ENCODE results near the gene NEURL1B.

Gene NEURL1B

GRCh38 chr5:172716796-172717313 is 75.8 kb downstream of the NEURL1B start:
- no peak overlapping the region for H3K4me3 ChIP-seq (ENCODE audit: low read depth, low read length)
- peak; percentile 87 for TF ChIP-seq CTCF (IDR thresholded peaks at IDR 0.05; ENCODE audit: low read depth, low read length, missing control alignments)
- in situ Hi-C loops (cut with HindIII; ENCODE audit: low sequenced_read_pairs) = no loop called here

GRCh38 chr5:172717481-172718195 is 76.6 kb downstream of the NEURL1B start:
- in situ Hi-C loops (cut with HindIII; ENCODE audit: low sequenced_read_pairs) = no loop called here
- no peak for DNase-seq (ENCODE audit: low read depth)

More at GRCh38 chr5:172716796-172717313, 75.8 kb downstream of the NEURL1B start:
- DNase-seq (ENCODE audit: low read depth) = peak; percentile 77

GRCh38 chr5:172718527-172719114 is 77.6 kb downstream of the NEURL1B start:
- in situ Hi-C loops (cut with HindIII; ENCODE audit: low sequenced_read_pairs) = no loop called here
- H3K4me3 ChIP-seq (ENCODE audit: low read depth, low read length) = no peak overlapping the region
- DNase-seq (ENCODE audit: low read depth) = no peak
- no peak for TF ChIP-seq CTCF (IDR thresholded peaks at IDR 0.05; ENCODE audit: low read depth, low read length, missing control alignments)

More at GRCh38 chr5:172717481-172718195, 76.6 kb downstream of the NEURL1B start:
- H3K4me3 ChIP-seq (ENCODE audit: low read depth, low read length) = no peak overlapping the region
- no peak for TF ChIP-seq CTCF (IDR thresholded peaks at IDR 0.05; ENCODE audit: low read depth, low read length, missing control alignments)

- in situ Hi-C loops (cut with HindIII; ENCODE audit: low sequenced_read_pairs) = no loop called here
- TF ChIP-seq CTCF (IDR thresholded peaks at IDR 0.05; ENCODE audit: low read depth, low read length, missing control alignments) = no peak
- H3K4me3 ChIP-seq (ENCODE audit: low read depth, low read length) = no peak overlapping the region
- no peak for DNase-seq (ENCODE audit: low read depth)
These were observed 78.1 kb downstream of the NEURL1B start for GRCh38 chr5:172719211-172719610.

GRCh38 chr5:172720655-172721054 is 79.6 kb downstream of the NEURL1B start:
- no peak for TF ChIP-seq CTCF (IDR thresholded peaks at IDR 0.05; ENCODE audit: low read depth, low read length, missing control alignments)
- H3K4me3 ChIP-seq (ENCODE audit: low read depth, low read length) = no peak overlapping the region
- in situ Hi-C loops (cut with HindIII; ENCODE audit: low sequenced_read_pairs) = no loop called here
- no peak for DNase-seq (ENCODE audit: low read depth)

GRCh38 chr5:172721455-172722326 is 80.6 kb downstream of the NEURL1B start:
- TF ChIP-seq CTCF (IDR thresholded peaks at IDR 0.05; ENCODE audit: low read depth, low read length, missing control alignments) = no peak
- no peak for DNase-seq (ENCODE audit: low read depth)
- H3K4me3 ChIP-seq (ENCODE audit: low read depth, low read length) = no peak overlapping the region
- in situ Hi-C loops (cut with HindIII; ENCODE audit: low sequenced_read_pairs) = no loop called here
